Astrocyte (in vitro differentiated cells and primary cell): ENCODE measurements around the gene CCDC81. TPM values are rescaled to one million over a fixed set of nuclear protein-coding genes. Genes with fewer than 3 reads are reported as not detected.

Experiments used
- DNase-seq: peaks from one replicate; pipeline ENCODE4 v3.0.0-alpha.2; 2010; ENCODE audit warnings: low read depth
- FAIRE-seq: peaks from 2 replicates; lab custom pipeline; 2011; peaks lifted over from hg19 to GRCh38; lab: Jason Lieb, UNC
- H2AFZ ChIP-seq: 2 replicates; pipeline ENCODE4 v1.6.0; 2012; ENCODE audit warnings: low read depth, low read length, inconsistent platforms
- H3K27ac ChIP-seq: 2 replicates; pipeline ENCODE4 v1.5.1; 2011; ENCODE audit warnings: low read depth, low read length, inconsistent platforms
- H3K27me3 ChIP-seq: 2 replicates; pipeline ENCODE4 v1.6.0; 2011; ENCODE audit warnings: low read length, inconsistent platforms; ENCODE audit not compliant: insufficient read depth
- H3K36me3 ChIP-seq: 2 replicates; pipeline ENCODE4 v1.5.1; 2011; ENCODE audit warnings: low read length, inconsistent platforms; ENCODE audit not compliant: insufficient read depth
- H3K4me1 ChIP-seq: 2 replicates; pipeline ENCODE4 v1.5.1; 2011; ENCODE audit warnings: low read length, inconsistent platforms; ENCODE audit not compliant: insufficient read depth
- H3K4me2 ChIP-seq: 2 replicates; pipeline ENCODE4 v1.6.0; 2012; ENCODE audit warnings: low read length, inconsistent platforms
- H3K4me3 ChIP-seq: 2 replicates; pipeline ENCODE4 v1.5.1; 2011; ENCODE audit warnings: low read depth, mild to moderate bottlenecking, low read length, inconsistent platforms; ENCODE audit not compliant: insufficient read depth
- H3K79me2 ChIP-seq: 2 replicates; pipeline ENCODE4 v1.6.0; 2012; ENCODE audit warnings: mild to moderate bottlenecking, low read length, inconsistent platforms; ENCODE audit not compliant: insufficient read depth
- H3K9ac ChIP-seq: 2 replicates; pipeline ENCODE4 v1.6.0; 2012; ENCODE audit warnings: mild to moderate bottlenecking, low read length, inconsistent platforms
- H3K9me3 ChIP-seq: 2 replicates; pipeline ENCODE4 v1.5.1; 2012; ENCODE audit warnings: low read depth, mild to moderate bottlenecking, low read length, inconsistent platforms; ENCODE audit not compliant: insufficient read depth
- H4K20me1 ChIP-seq: 2 replicates; pipeline ENCODE4 v1.6.0; 2012; ENCODE audit warnings: low read length, inconsistent platforms; ENCODE audit not compliant: insufficient read depth
- H3K27ac Mint-ChIP-seq: one replicate; pipeline ENCODE4 v1.8.0; 2021; ENCODE audit warnings: mild to moderate bottlenecking, mixed read lengths; ENCODE audit not compliant: unreplicated experiment
- H3K27me3 Mint-ChIP-seq: one replicate; pipeline ENCODE4 v1.8.0; 2021; ENCODE audit warnings: low read depth, mixed read lengths; ENCODE audit not compliant: unreplicated experiment
- H3K36me3 Mint-ChIP-seq: one replicate; pipeline ENCODE4 v1.8.0; 2021; ENCODE audit warnings: low read depth, mixed read lengths; ENCODE audit not compliant: unreplicated experiment
- H3K4me1 Mint-ChIP-seq: one replicate; pipeline ENCODE4 v1.8.0; 2021; ENCODE audit warnings: low read depth, mixed read lengths; ENCODE audit not compliant: unreplicated experiment
- H3K4me3 Mint-ChIP-seq: one replicate; pipeline ENCODE4 v1.8.0; 2021; ENCODE audit warnings: mild to moderate bottlenecking, moderate library complexity, mixed read lengths; ENCODE audit not compliant: unreplicated experiment
- H3K9me3 Mint-ChIP-seq: one replicate; pipeline ENCODE4 v1.8.0; 2021; ENCODE audit warnings: mild to moderate bottlenecking, mixed read lengths; ENCODE audit not compliant: unreplicated experiment
- CTCF ChIP-seq: IDR thresholded peaks from 2 replicates; pipeline ENCODE4 v1.5.1; 2011; ENCODE audit warnings: low read depth, mild to moderate bottlenecking, inconsistent platforms, low read length, moderate library complexity; ENCODE audit not compliant: insufficient read depth
- EZH2 ChIP-seq: IDR thresholded peaks from 2 replicates; pipeline ENCODE4 v1.6.1; 2012; ENCODE audit warnings: mild to moderate bottlenecking, low read length, inconsistent platforms; ENCODE audit not compliant: insufficient read depth
- total RNA-seq: library from RNA; stranded (reverse); gene quantifications from 2 replicates; pipeline ENCODE4 v1.2.1, GENCODE V29; 2021

Gene CCDC81
- total RNA-seq, 1 donor from 2014 or later = 4.3 TPM

GRCh38 chr11:86443415-86443814, 68.7 kb downstream of the CCDC81 start:
- TF ChIP-seq CTCF (no peak), EZH2 (no peak)
- H3K4me2 ChIP-seq = no peak overlapping the region
- H3K4me1 ChIP-seq = peaks cover 16% of the 10 kb centered on the region
- Mint-ChIP-seq H3K4me1 (peaks cover 19% of the 10 kb centered on the region), H3K36me3 (peaks cover 28% of the 10 kb centered on the region), H3K27me3 (no peaks in the 10 kb centered on the region), H3K4me3 (no peak overlapping the region), H3K9me3 (peaks cover 5% of the 10 kb centered on the region), H3K27ac (no peak overlapping the region)
- H3K36me3 ChIP-seq = no peaks in the 10 kb centered on the region
- H3K79me2 ChIP-seq = no peaks in the 10 kb centered on the region
- FAIRE-seq (no peak), DNase-seq (no peak)
- H3K4me3 ChIP-seq = no peak overlapping the region
- H3K9ac ChIP-seq = no peak overlapping the region
- H3K27ac ChIP-seq = no peak overlapping the region
- H4K20me1 ChIP-seq = no peaks in the 10 kb centered on the region
- H3K9me3 ChIP-seq = no peaks in the 10 kb centered on the region
- no peak overlapping the region for H2AFZ ChIP-seq
- H3K27me3 ChIP-seq = no peaks in the 10 kb centered on the region

DNA sequence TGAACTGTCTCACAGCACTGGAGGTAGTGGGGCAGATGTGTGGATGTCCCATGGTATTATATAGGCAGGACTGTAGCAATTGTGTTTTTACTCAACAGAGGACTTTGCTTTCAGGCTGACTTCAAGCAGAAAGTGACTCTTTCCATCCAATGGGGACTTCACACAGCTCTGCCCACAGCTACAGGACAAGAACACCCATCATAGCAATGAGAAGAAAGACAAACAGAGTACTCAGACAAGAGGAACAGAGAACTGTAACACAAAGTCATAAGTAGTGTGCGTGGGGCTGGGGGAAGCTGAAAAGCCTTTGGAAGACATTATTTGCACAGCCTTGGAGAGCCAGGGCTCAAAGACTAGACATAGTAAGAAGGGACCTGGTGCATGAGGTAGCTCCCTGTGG, 70.3 kb downstream of the CCDC81 start:
- Histone ChIP-seq H3K4me2 (no peak overlapping the region), H3K27me3 (no peaks in the 10 kb centered on the region), H3K79me2 (no peaks in the 10 kb centered on the region), H4K20me1 (no peaks in the 10 kb centered on the region), H3K4me3 (no peak overlapping the region), H3K36me3 (no peaks in the 10 kb centered on the region), H3K9me3 (no peaks in the 10 kb centered on the region), H3K9ac (no peak overlapping the region), H3K4me1 (peaks cover 15% of the 10 kb centered on the region), H2AFZ (no peak overlapping the region), H3K27ac (no peak overlapping the region)
- H3K36me3 Mint-ChIP-seq = peaks cover 28% of the 10 kb centered on the region
- TF ChIP-seq EZH2 (no peak), CTCF (no peak)
- H3K27ac Mint-ChIP-seq = no peak overlapping the region
- FAIRE-seq (no peak), DNase-seq (no peak)
- H3K4me3 Mint-ChIP-seq = no peak overlapping the region
- peaks cover 5% of the 10 kb centered on the region for H3K9me3 Mint-ChIP-seq
- peaks cover 16% of the 10 kb centered on the region for H3K4me1 Mint-ChIP-seq
- no peaks in the 10 kb centered on the region for H3K27me3 Mint-ChIP-seq

GRCh38 chr11:86446163-86446923, 71.7 kb downstream of the CCDC81 start:
- no peak overlapping the region for H3K4me2 ChIP-seq
- no peak overlapping the region for H3K9ac ChIP-seq
- H3K27ac ChIP-seq = no peak overlapping the region
- H3K4me3 ChIP-seq = no peak overlapping the region
- no peak overlapping the region for H2AFZ ChIP-seq
- no peaks in the 10 kb centered on the region for H3K27me3 ChIP-seq
- no peak for DNase-seq
- no peak for FAIRE-seq
- no peak for TF ChIP-seq CTCF
- no peaks in the 10 kb centered on the region for H3K79me2 ChIP-seq
- no peaks in the 10 kb centered on the region for H3K9me3 ChIP-seq
- H3K4me1 ChIP-seq = peaks cover 7% of the 10 kb centered on the region
- H3K4me1 Mint-ChIP-seq = peaks cover 8% of the 10 kb centered on the region
- H3K27me3 Mint-ChIP-seq = no peaks in the 10 kb centered on the region
- no peaks in the 10 kb centered on the region for H3K36me3 ChIP-seq
- H4K20me1 ChIP-seq = no peaks in the 10 kb centered on the region
- peaks cover 5% of the 10 kb centered on the region for H3K9me3 Mint-ChIP-seq
- peaks cover 27% of the 10 kb centered on the region for H3K36me3 Mint-ChIP-seq
- H3K27ac Mint-ChIP-seq = peak overlapping the region; percentile 50
- H3K4me3 Mint-ChIP-seq = no peak overlapping the region
